GM12878 (cell line): ENCODE measurements around the gene YWHAG. TPM values are rescaled to one million over a fixed set of nuclear protein-coding genes. Genes with fewer than 3 reads are reported as not detected.
"Not testable (repeated sequence)": the region's sequence is repeated elsewhere in the genome, so short reads cannot be mapped to it uniquely, and the experiment has no call there.

ENCODE experiments used
- ATAC-seq: fragments of 200-7000 bp; cut with Tn5 transposase; 3 replicates; pipeline ENCODE4 v1.9.1; 2020; ENCODE audit warnings: mild to moderate bottlenecking, moderate library complexity
- BruUV-seq: library from RNA; stranded (reverse); fragments of 400-500 nt; replicated peaks from 2 replicates; lab custom pipeline; 2021; lab: Mats Ljungman, UMichigan
- CTCF ChIA-PET: fragments of 300-600 bp; sonication (Branson Sonifier 250); formaldehyde crosslinking; extraction: SDS; loops from one replicate; lab custom pipeline; 2021; ENCODE audit warnings: inconsistent platforms; lab: Yijun Ruan, JAX
- POLR2A ChIA-PET: fragments of 350-600 bp; formaldehyde crosslinking; extraction: SDS; loops from one replicate; lab custom pipeline; 2021; ENCODE audit warnings: inconsistent platforms; lab: Charles Lee
- RAD21 ChIA-PET: fragments of 300-600 bp; sonication (Branson Sonifier 250); formaldehyde crosslinking; loops from one replicate; lab custom pipeline; 2023; ENCODE audit warnings: antibody characterized with exemption; ENCODE audit not compliant: unreplicated experiment; lab: Charles Lee
- SMC1A ChIA-PET: fragments of 300-600 bp; sonication (Branson Sonifier 250); formaldehyde crosslinking; loops from one replicate; lab custom pipeline; 2023; ENCODE audit not compliant: unreplicated experiment, uncharacterized antibody; lab: Charles Lee
- DNase-seq: peaks from one replicate; pipeline ENCODE4 v3.0.0-alpha.2; 2011; ENCODE audit warnings: low read depth, low spot score
- FAIRE-seq: peaks from 3 replicates; lab custom pipeline; 2011; peaks lifted over from hg19 to GRCh38; lab: Jason Lieb, UNC
- H2AFZ ChIP-seq: 2 replicates; pipeline ENCODE4 v1.6.0; 2011; ENCODE audit warnings: low read depth, low read length, control low read depth; ENCODE audit not compliant: control insufficient read depth
- H3K27ac ChIP-seq: 2 replicates; pipeline ENCODE4 v1.5.1; 2011; ENCODE audit warnings: control low read depth; ENCODE audit not compliant: control insufficient read depth, insufficient read depth
- H3K27me3 ChIP-seq, 2 experiments: replicated peaks in 1 of 2; 2 replicates each; pipeline versions ENCODE4 v1.6.0 to v1.6.1; 2011; ENCODE audit warnings: low read length in 1 of 2; ENCODE audit not compliant: control insufficient read depth in 2 of 2, insufficient read depth in 2 of 2
- H3K36me3 ChIP-seq, 2 experiments: 2 replicates each; pipeline ENCODE4 v1.5.1; 2011; ENCODE audit warnings: low read length in 1 of 2; ENCODE audit not compliant: control insufficient read depth in 2 of 2, insufficient read depth in 2 of 2
- H3K4me1 ChIP-seq: 2 replicates; pipeline ENCODE4 v1.6.1; 2011; ENCODE audit warnings: mild to moderate bottlenecking, low read length, moderate library complexity, mixed read lengths; ENCODE audit not compliant: control insufficient read depth, insufficient read depth
- H3K4me2 ChIP-seq: 2 replicates; pipeline ENCODE4 v1.6.0; 2011; ENCODE audit warnings: control low read depth; ENCODE audit not compliant: control insufficient read depth, insufficient read depth
- H3K4me3 ChIP-seq: fragments of 200-600 bp; sonication (generic); 2 replicates; pipeline ENCODE4 v1.5.1; 2016
- H3K79me2 ChIP-seq: 2 replicates; pipeline ENCODE4 v1.6.0; 2011; ENCODE audit warnings: low read length; ENCODE audit not compliant: control insufficient read depth, insufficient read depth
- H3K9ac ChIP-seq: 2 replicates; pipeline ENCODE4 v1.8.0; 2011; ENCODE audit warnings: low read length, control low read depth, mixed read lengths; ENCODE audit not compliant: control insufficient read depth, insufficient read depth
- H3K9me3 ChIP-seq: replicated peaks from 3 replicates; pipeline ENCODE4 v1.5.1; 2011; ENCODE audit warnings: mild to moderate bottlenecking, low read length; ENCODE audit not compliant: control insufficient read depth, insufficient read depth
- H4K20me1 ChIP-seq: 2 replicates; pipeline ENCODE4 v1.6.0; 2011; ENCODE audit not compliant: control insufficient read depth, insufficient read depth
- BHLHE40 ChIP-seq, 2 experiments: fragments of 450-650 bp in 1 of 2; IDR thresholded peaks; 2 replicates each; pipeline ENCODE4 v1.6.1; 2011 to 2017; ENCODE audit warnings: low read depth in 2 of 2, borderline replicate concordance in 1 of 2, improper control_type of control experiment in 1 of 2, low read length in 1 of 2, mild to moderate bottlenecking in 1 of 2
- CBX5 ChIP-seq: sonication (generic); IDR thresholded peaks from 2 replicates; pipeline ENCODE4 v1.6.1; 2016; ENCODE audit warnings: low read depth, moderate library complexity, mild to moderate bottlenecking, inconsistent platforms
- E2F4 ChIP-seq: IDR thresholded peaks from 2 replicates; pipeline ENCODE4 v1.6.1; 2012; ENCODE audit warnings: low read depth, low read length, improper control_type of control experiment
- IKZF1 ChIP-seq: fragments of 450-650 bp; conservative IDR thresholded peaks from 2 replicates; pipeline ENCODE4 v1.6.1; 2017; ENCODE audit warnings: antibody characterized with exemption, mild to moderate bottlenecking
- MXI1 ChIP-seq: fragments of 150-350 bp; IDR thresholded peaks from 2 replicates; pipeline ENCODE4 v1.6.1; 2011; ENCODE audit warnings: low read depth, mild to moderate bottlenecking, inconsistent platforms, low read length, improper control_type of control experiment
- RCOR1 ChIP-seq: conservative IDR thresholded peaks from 2 replicates; pipeline ENCODE4 v1.6.1; 2012; ENCODE audit warnings: low read depth, low read length, improper control_type of control experiment
- SP1 ChIP-seq: IDR thresholded peaks from one replicate; pipeline ENCODE4 v1.6.1; 2011; ENCODE audit warnings: low read depth, low read length
- SUPT20H ChIP-seq: IDR thresholded peaks from 2 replicates; pipeline ENCODE4 v1.6.1; 2011; ENCODE audit warnings: low read depth, mild to moderate bottlenecking, low read length, moderate library complexity, borderline replicate concordance; ENCODE audit not compliant: control insufficient read depth
- WGBS: methylation state at CpG from one replicate; pipeline ENCODE4 v1.1.6; 2016; ENCODE audit warnings: low lambda C conversion rate; ENCODE audit not compliant: insufficient replicate concordance, insufficient coverage; ENCODE audit errors: missing lambda C conversion rate; 5-methylcytosine and 5-hydroxymethylcytosine counted together
- in situ Hi-C: fragments of 300-500 bp; cut with MboI; formaldehyde crosslinking; loops from 9 replicates; pipeline ENCODE4 v1.14.3; 2018; ENCODE audit warnings: mixed read lengths
- intact Hi-C: fragments of 100-400 bp; cut with micrococcal nuclease; formaldehyde crosslinking; loops from one replicate; pipeline ENCODE4 v1.14.2; 2022; ENCODE audit not compliant: unreplicated experiment
- polyA plus RNA-seq, 11 experiments: library from polyadenylated mRNA; depleted of rRNA in 4 of 11; unstranded in 6 of 11; stranded (reverse) in 5 of 11; fragments of >200 nt; fragmentation: Nextera tagmentation in 4 of 11; fragmentation: Illumina TruSeq in 1 of 11; extraction: Ambion mirVana in 4 of 11; extraction: Trizol in 1 of 11; gene quantifications; 1 replicate in 1 of 11; 2 replicates in 10 of 11; pipeline versions ENCODE4 v1.2.1 to v1.2.3, GENCODE V29; 2011 to 2016; ENCODE audit warnings: inconsistent platforms in 2 of 11, missing spikeins in 2 of 11, low read depth in 1 of 11
- total RNA-seq, 4 experiments: library from RNA; depleted of rRNA in 3 of 4; stranded (reverse); fragments of >200 nt in 3 of 4; fragmentation: Illumina TruSeq in 1 of 4; extraction: Trizol in 1 of 4; gene quantifications; 2 replicates each; pipeline versions ENCODE4 v1.2.1 to v1.2.3, GENCODE V29; 2013 to 2021

YWHAG gene
- total and polyA plus RNA-seq, 10 of the 15 experiments (the other 5 are each of a cell fraction or from before 2014, with no cell fraction given), result 20.2 to 157 (median 41.3) TPM

GRCh38 chr7:76291351-76292212, 67.2 kb downstream of the YWHAG start (continued):
- TF ChIP-seq RCOR1, result no peak
- TF ChIP-seq MXI1, result no peak
- TF ChIP-seq IKZF1, result peak; percentile 79
- TF ChIP-seq CBX5, result no peak
- TF ChIP-seq SUPT20H, result no peak
- TF ChIP-seq SP1, result no peak
- no peak for TF ChIP-seq E2F4

GRCh38 chr7:76290847-76291350, 67.9 kb downstream of the YWHAG start:
- SMC1A ChIA-PET, result interaction anchor here (0.6 to 3.0 kb wide), 6 partner anchors 11 to 119 kb away, joined by 3 to 34 read pairs (median 7); partner anchors contain the start of gene HSPB1
- POLR2A ChIA-PET, result interaction anchor here (0.8 to 2.1 kb wide), 2 partner anchors 12 to 27 kb away, joined by 3 to 12 read pairs; partner anchors contain the start of gene HSPB1
- DNase-seq, H3K36me3 ChIP-seq, H3K27me3 ChIP-seq, H3K4me1 ChIP-seq, BruUV-seq, H3K4me3 ChIP-seq, ATAC-seq, FAIRE-seq, H3K9me3 ChIP-seq, H3K79me2 ChIP-seq, H4K20me1 ChIP-seq, in situ Hi-C loops: not testable (repeated sequence)
- Histone ChIP-seq H3K27ac (peak overlapping the region; percentile 10; the same call in 1 of the 2 replicates), H3K9ac (peak overlapping the region; percentile 7; the same call in 1 of the 2 replicates), H3K4me2 (0 out of 2 replicates have a peak overlapping the region, but pooled peaks have one; percentile 14), H2AFZ (0 out of 2 replicates have a peak overlapping the region, but pooled peaks have one; percentile 77)
- 78% methylated on average over 6 of the region's 6 CpGs for WGBS
- CTCF ChIA-PET, result interaction anchor here (0.7 to 12.9 kb wide), 19 partner anchors 9 to 271 kb away, joined by 3 to 229 read pairs (median 4); partner anchors contain the start of genes HSPB1 and YWHAG
- RAD21 ChIA-PET, result interaction anchor here (0.7 to 3.1 kb wide), 5 partner anchors 12 to 113 kb away, joined by 3 to 86 read pairs (median 8); partner anchors contain the start of gene HSPB1
- TF ChIP-seq BHLHE40 (IDR thresholded peaks at IDR 0.05; ENCODE audit: borderline replicate concordance in 1 of 2, low read depth in 2 of 2, low read length in 1 of 2), result 0 out of 4 replicates have a peak, but pooled peaks of 1 of the 2 experiments have one; percentile 21
- intact Hi-C loops, result loop anchor here (1.0 kb wide), 2 partner anchors 23 to 113 kb away; no protein-coding TSS in a partner anchor
